H9 (cell line): ENCODE results near the gene RFWD3. TPM values are rescaled to one million over a fixed set of nuclear protein-coding genes. Genes with fewer than 3 reads are reported as not detected.

Experiments
- DNase-seq: peaks from one replicate; pipeline ENCODE4 v3.0.0-alpha.2; 2017
- H2AFZ ChIP-seq: one replicate; pipeline ENCODE4 v1.6.1; 2013; ENCODE audit warnings: mild to moderate bottlenecking, low read length, control low read depth, moderate library complexity
- H2AK5ac ChIP-seq: 2 replicates; pipeline ENCODE4 v1.6.1; 2013; ENCODE audit warnings: low read length, control low read depth, mixed read lengths; ENCODE audit not compliant: insufficient read length
- H2BK120ac ChIP-seq: one replicate; pipeline ENCODE4 v1.6.1; 2013; ENCODE audit warnings: low read depth, mild to moderate bottlenecking, low read length, control low read depth, inconsistent platforms; ENCODE audit not compliant: poor library complexity, severe bottlenecking
- H2BK12ac ChIP-seq: 2 replicates; pipeline ENCODE4 v1.6.1; 2013; ENCODE audit warnings: low read length, control low read depth, mixed read lengths, low read depth; ENCODE audit not compliant: insufficient read length
- H2BK15ac ChIP-seq: 2 replicates; pipeline ENCODE4 v1.6.1; 2013; ENCODE audit warnings: low read depth, low read length, control low read depth
- H2BK20ac ChIP-seq: one replicate; pipeline ENCODE4 v1.6.1; 2013; ENCODE audit warnings: low read depth, mild to moderate bottlenecking, low read length, control low read depth, inconsistent platforms; ENCODE audit not compliant: poor library complexity, severe bottlenecking
- H2BK5ac ChIP-seq: 2 replicates; pipeline ENCODE4 v1.6.1; 2013; ENCODE audit warnings: low read length, control low read depth, mixed read lengths; ENCODE audit not compliant: insufficient read length
- H3K14ac ChIP-seq: 2 replicates; pipeline ENCODE4 v1.6.1; 2013; ENCODE audit warnings: low read length, control low read depth; ENCODE audit not compliant: insufficient read depth
- H3K18ac ChIP-seq: 2 replicates; pipeline ENCODE4 v1.6.1; 2013; ENCODE audit warnings: low read depth, mild to moderate bottlenecking, mixed read lengths, low read length, control low read depth; ENCODE audit not compliant: insufficient read length
- H3K23ac ChIP-seq: 2 replicates; pipeline ENCODE4 v1.6.1; 2013; ENCODE audit warnings: low read length, control low read depth, mixed read lengths, low read depth; ENCODE audit not compliant: insufficient read length
- H3K23me2 ChIP-seq: 2 replicates; pipeline ENCODE4 v1.6.1; 2013; ENCODE audit warnings: low read depth, mild to moderate bottlenecking, mixed read lengths, low read length, control low read depth; ENCODE audit not compliant: insufficient read length, poor library complexity, severe bottlenecking
- H3K27ac ChIP-seq: 2 replicates; pipeline ENCODE4 v1.5.1; 2013; ENCODE audit warnings: low read length, control low read depth, mixed read lengths, low read depth; ENCODE audit not compliant: insufficient read length
- H3K27me3 ChIP-seq: 2 replicates; pipeline ENCODE4 v1.6.1; 2013; ENCODE audit warnings: low read length, control low read depth, inconsistent platforms; ENCODE audit not compliant: insufficient read depth
- H3K4ac ChIP-seq: 2 replicates; pipeline ENCODE4 v1.6.1; 2013; ENCODE audit warnings: low read depth, mild to moderate bottlenecking, control low read depth, inconsistent platforms, low read length, moderate library complexity
- H3K4me1 ChIP-seq: 2 replicates; pipeline ENCODE4 v1.6.1; 2013; ENCODE audit warnings: low read length, control low read depth, inconsistent platforms; ENCODE audit not compliant: insufficient read depth
- H3K4me2 ChIP-seq: 2 replicates; pipeline ENCODE4 v1.6.1; 2013; ENCODE audit warnings: low read length, control low read depth, mixed read lengths; ENCODE audit not compliant: insufficient read length, insufficient read depth
- H3K56ac ChIP-seq: 2 replicates; pipeline ENCODE4 v1.6.1; 2013; ENCODE audit warnings: low read depth, mild to moderate bottlenecking, mixed read lengths, low read length, control low read depth; ENCODE audit not compliant: insufficient read length
- H3K79me1 ChIP-seq: 2 replicates; pipeline ENCODE4 v1.6.1; 2013; ENCODE audit warnings: low read depth, mild to moderate bottlenecking, moderate library complexity, low read length, control low read depth, inconsistent platforms; ENCODE audit not compliant: insufficient read depth, poor library complexity, severe bottlenecking
- H3K79me2 ChIP-seq: 2 replicates; pipeline ENCODE4 v1.6.1; 2013; ENCODE audit warnings: low read length, control low read depth, inconsistent platforms; ENCODE audit not compliant: insufficient read depth
- H3K9ac ChIP-seq: 2 replicates; pipeline ENCODE4 v1.6.1; 2013; ENCODE audit warnings: low read length, control low read depth, mixed read lengths; ENCODE audit not compliant: insufficient read length; ENCODE audit errors: extremely low read depth
- H3K9me3 ChIP-seq: one replicate; pipeline ENCODE4 v1.6.1; 2013; ENCODE audit warnings: low read depth, low read length, inconsistent platforms; ENCODE audit not compliant: control insufficient read depth
- H3T11ph ChIP-seq: one replicate; pipeline ENCODE4 v1.6.1; 2013; ENCODE audit warnings: mild to moderate bottlenecking, low read length, control low read depth, inconsistent platforms
- H4K20me1 ChIP-seq: one replicate; pipeline ENCODE4 v1.6.1; 2013; ENCODE audit not compliant: control insufficient read depth, insufficient read length, insufficient read depth
- H4K5ac ChIP-seq: 2 replicates; pipeline ENCODE4 v1.6.1; 2013; ENCODE audit warnings: low read depth, mild to moderate bottlenecking, mixed read lengths, low read length, control low read depth; ENCODE audit not compliant: insufficient read length
- H4K8ac ChIP-seq: replicated peaks from 2 replicates; pipeline ENCODE4 v1.6.1; 2013; ENCODE audit warnings: low read length, control low read depth, mixed read lengths, low read depth; ENCODE audit not compliant: insufficient read length
- H4K91ac ChIP-seq: 2 replicates; pipeline ENCODE4 v1.6.1; 2013; ENCODE audit warnings: low read depth, mild to moderate bottlenecking, moderate library complexity, mixed read lengths, low read length, control low read depth; ENCODE audit not compliant: insufficient read length
- H3K27ac Mint-ChIP-seq, 3 experiments: 2 replicates in 2 of 3; 3 replicates in 1 of 3; pipeline ENCODE4 v1.8.0; 2020 to 2021; ENCODE audit warnings: mixed read lengths in 3 of 3, mild to moderate bottlenecking in 1 of 3, moderate library complexity in 1 of 3
- H3K27me3 Mint-ChIP-seq: 2 replicates; pipeline ENCODE4 v1.8.0; 2021; ENCODE audit warnings: low read depth, mild to moderate bottlenecking, moderate library complexity, mixed read lengths
- H3K36me3 Mint-ChIP-seq, 3 experiments: 2 replicates in 2 of 3; 3 replicates in 1 of 3; pipeline ENCODE4 v1.8.0; 2020 to 2021; ENCODE audit warnings: low read depth in 3 of 3, mixed read lengths in 3 of 3; ENCODE audit not compliant: insufficient read depth in 1 of 3
- H3K4me1 Mint-ChIP-seq, 2 experiments: 2 replicates each; pipeline ENCODE4 v1.8.0; 2020; ENCODE audit warnings: mixed read lengths in 2 of 2
- H3K4me3 Mint-ChIP-seq, 2 experiments: 2 replicates in 1 of 2; 3 replicates in 1 of 2; pipeline ENCODE4 v1.8.0; 2020 to 2021; ENCODE audit warnings: mild to moderate bottlenecking in 2 of 2, mixed read lengths in 2 of 2, moderate library complexity in 1 of 2
- H3K9me3 Mint-ChIP-seq, 2 experiments: 2 replicates in 1 of 2; 3 replicates in 1 of 2; pipeline ENCODE4 v1.8.0; 2020; ENCODE audit warnings: mild to moderate bottlenecking in 2 of 2, mixed read lengths in 2 of 2, moderate library complexity in 1 of 2
- CTCF ChIP-seq: fragments of 200-600 bp; sonication (generic); conservative IDR thresholded peaks from 3 replicates; pipeline ENCODE4 v1.8.0; 2021; ENCODE audit warnings: antibody characterized with exemption, mild to moderate bottlenecking
- WGBS: extraction: QIAGEN DNeasy Blood & Tissue Kit; methylation state at CpG from one replicate; pipeline ENCODE4 v1.1.7; 2013; ENCODE audit warnings: missing lambda C conversion rate, low lambda C conversion rate, mixed read lengths; ENCODE audit not compliant: insufficient read length; ENCODE audit errors: extremely low coverage; 5-methylcytosine and 5-hydroxymethylcytosine counted together
- total RNA-seq: library from RNA; stranded (reverse); gene quantifications from 2 replicates; pipeline ENCODE4 v1.2.1, GENCODE V29; 2021

RFWD3 gene
- total RNA-seq, 1 experiment from 2014 or later: 114 TPM

- no peak overlapping the region for H2AK5ac ChIP-seq
- no peak overlapping the region for H3K4ac ChIP-seq
- no peaks in the 10 kb centered on the region for H4K20me1 ChIP-seq
- WGBS: no CpG with 5 or more reads among the region's 6 CpGs
- peaks cover 8% of the 10 kb centered on the region for H3K23me2 ChIP-seq
- Mint-ChIP-seq H3K9me3 (no peaks in the 10 kb centered on the region; a peak in 1 of 5 replicates), H3K27ac (no peak overlapping the region), H3K4me3 (peak overlapping the region; percentile 97 to 98), H3K4me1 (peaks cover 40 to 49% of the 10 kb centered on the region in 2 experiments), H3K36me3 (peaks cover 2 to 5% (median 4%) of the 10 kb centered on the region in 3 experiments; a peak in 5 of 7 replicates), H3K27me3 (no peaks in the 10 kb centered on the region)
- no peak overlapping the region for H3K23ac ChIP-seq
- H3K9me3 ChIP-seq: no peaks in the 10 kb centered on the region
- H3K4me2 ChIP-seq: peak overlapping the region; percentile 84
- no peak overlapping the region for H2AFZ ChIP-seq
- H2BK5ac ChIP-seq: no peak overlapping the region
- peak overlapping the region; percentile 43 for H3K9ac ChIP-seq
- H2BK120ac ChIP-seq: no peak overlapping the region
- no peak overlapping the region for H2BK12ac ChIP-seq
- no peak for TF ChIP-seq CTCF
- no peak overlapping the region for H2BK15ac ChIP-seq
- no peak overlapping the region for H3K27ac ChIP-seq
- no peak overlapping the region for H3K14ac ChIP-seq
- no peak overlapping the region for H4K8ac ChIP-seq
- H3K4me1 ChIP-seq: peaks cover 4% of the 10 kb centered on the region; the same call in 1 of the 2 replicates
- no peak overlapping the region for H3K18ac ChIP-seq
- H2BK20ac ChIP-seq: no peak overlapping the region
- no peak for DNase-seq
- H3T11ph ChIP-seq: no peak overlapping the region
- H3K56ac ChIP-seq: no peak overlapping the region
- no peaks in the 10 kb centered on the region for H3K27me3 ChIP-seq
- H3K79me2 ChIP-seq: peaks cover 31% of the 10 kb centered on the region; the same call in 1 of the 2 replicates
- H4K91ac ChIP-seq: no peak overlapping the region
- H4K5ac ChIP-seq: no peak overlapping the region
- H3K79me1 ChIP-seq: peaks cover 3% of the 10 kb centered on the region
Observed at GRCh38 chr16:74605332-74605731, 61.3 kb downstream of the RFWD3 start.
